Mesothelial cell of epicardium (in vitro differentiated cells): ENCODE results near the gene CWC27. TPM values are rescaled to one million over a fixed set of nuclear protein-coding genes. Genes with fewer than 3 reads are reported as not detected.
A peak's percentile ranks its signal among the peaks of the same experiment; 100 is the strongest.

Experiments used
- DNase-seq, 2 experiments: peaks; one replicate each; pipeline ENCODE4 v3.0.0; 2021; ENCODE audit warnings: low spot score in 2 of 2; ENCODE audit not compliant: unreplicated experiment in 2 of 2
- H3K27ac Mint-ChIP-seq: 2 replicates; pipeline ENCODE4 v1.8.0; 2021; ENCODE audit warnings: mixed read lengths
- H3K27me3 Mint-ChIP-seq: 2 replicates; pipeline ENCODE4 v1.8.0; 2021; ENCODE audit warnings: low read depth, mixed read lengths
- H3K36me3 Mint-ChIP-seq: 2 replicates; pipeline ENCODE4 v1.8.0; 2021; ENCODE audit warnings: mixed read lengths
- H3K4me1 Mint-ChIP-seq: 2 replicates; pipeline ENCODE4 v1.8.0; 2021; ENCODE audit warnings: mixed read lengths
- H3K4me3 Mint-ChIP-seq: 2 replicates; pipeline ENCODE4 v1.8.0; 2021; ENCODE audit warnings: mild to moderate bottlenecking, moderate library complexity, mixed read lengths
- H3K9me3 Mint-ChIP-seq: 2 replicates; pipeline ENCODE4 v1.8.0; 2021; ENCODE audit warnings: mixed read lengths
- total RNA-seq: library from RNA; stranded (reverse); gene quantifications from 3 replicates; pipeline ENCODE4 v1.2.1, GENCODE V29; 2021
- TF ChIP-seq, protein P1 (sequence below): fragments of 200-600 bp; sonication (generic); IDR thresholded peaks from one replicate; pipeline ENCODE4 v1.5.0; 2021; ENCODE audit warnings: antibody characterized with exemption; ENCODE audit not compliant: unreplicated experiment

Gene CWC27
- total RNA-seq, 1 donor from 2014 or later = 30.0 TPM

DNA sequence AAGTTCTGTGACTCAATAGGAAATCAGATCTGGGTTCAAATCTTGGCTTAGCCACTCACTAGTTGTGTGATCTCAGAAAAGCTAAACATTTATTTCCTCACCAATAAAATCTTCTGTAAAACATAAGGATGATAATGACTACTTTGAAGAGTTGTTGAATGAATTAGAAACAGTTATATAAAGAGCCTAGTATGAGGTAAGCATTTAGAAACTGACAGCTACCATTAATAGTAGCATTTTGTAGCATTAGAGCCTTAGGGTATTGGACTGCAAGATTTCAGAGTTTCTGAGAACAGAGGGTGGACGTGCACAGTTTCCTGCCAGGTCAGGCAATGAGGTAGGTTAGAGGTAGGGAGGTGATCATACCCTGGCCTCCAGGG is 293.2 kb downstream of the CWC27 start:
- TF ChIP-seq, protein P1, sequence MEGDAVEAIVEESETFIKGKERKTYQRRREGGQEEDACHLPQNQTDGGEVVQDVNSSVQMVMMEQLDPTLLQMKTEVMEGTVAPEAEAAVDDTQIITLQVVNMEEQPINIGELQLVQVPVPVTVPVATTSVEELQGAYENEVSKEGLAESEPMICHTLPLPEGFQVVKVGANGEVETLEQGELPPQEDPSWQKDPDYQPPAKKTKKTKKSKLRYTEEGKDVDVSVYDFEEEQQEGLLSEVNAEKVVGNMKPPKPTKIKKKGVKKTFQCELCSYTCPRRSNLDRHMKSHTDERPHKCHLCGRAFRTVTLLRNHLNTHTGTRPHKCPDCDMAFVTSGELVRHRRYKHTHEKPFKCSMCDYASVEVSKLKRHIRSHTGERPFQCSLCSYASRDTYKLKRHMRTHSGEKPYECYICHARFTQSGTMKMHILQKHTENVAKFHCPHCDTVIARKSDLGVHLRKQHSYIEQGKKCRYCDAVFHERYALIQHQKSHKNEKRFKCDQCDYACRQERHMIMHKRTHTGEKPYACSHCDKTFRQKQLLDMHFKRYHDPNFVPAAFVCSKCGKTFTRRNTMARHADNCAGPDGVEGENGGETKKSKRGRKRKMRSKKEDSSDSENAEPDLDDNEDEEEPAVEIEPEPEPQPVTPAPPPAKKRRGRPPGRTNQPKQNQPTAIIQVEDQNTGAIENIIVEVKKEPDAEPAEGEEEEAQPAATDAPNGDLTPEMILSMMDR = no peak
- Mint-ChIP-seq H3K4me3 (no peak overlapping the region), H3K27ac (no peak overlapping the region), H3K9me3 (peaks cover 4% of the 10 kb centered on the region), H3K27me3 (no peaks in the 10 kb centered on the region), H3K36me3 (no peaks in the 10 kb centered on the region), H3K4me1 (peaks cover 44% of the 10 kb centered on the region)
- no peak for DNase-seq

- TF ChIP-seq, protein P1 = no peak
- Mint-ChIP-seq H3K9me3 (peaks cover 4% of the 10 kb centered on the region), H3K27me3 (no peaks in the 10 kb centered on the region), H3K4me3 (no peak overlapping the region), H3K27ac (no peak overlapping the region), H3K4me1 (peaks cover 47% of the 10 kb centered on the region), H3K36me3 (no peaks in the 10 kb centered on the region)
- DNase-seq = no peak
Measured at GRCh38 chr5:65062469-65063083, 293.8 kb downstream of the CWC27 start.

DNA sequence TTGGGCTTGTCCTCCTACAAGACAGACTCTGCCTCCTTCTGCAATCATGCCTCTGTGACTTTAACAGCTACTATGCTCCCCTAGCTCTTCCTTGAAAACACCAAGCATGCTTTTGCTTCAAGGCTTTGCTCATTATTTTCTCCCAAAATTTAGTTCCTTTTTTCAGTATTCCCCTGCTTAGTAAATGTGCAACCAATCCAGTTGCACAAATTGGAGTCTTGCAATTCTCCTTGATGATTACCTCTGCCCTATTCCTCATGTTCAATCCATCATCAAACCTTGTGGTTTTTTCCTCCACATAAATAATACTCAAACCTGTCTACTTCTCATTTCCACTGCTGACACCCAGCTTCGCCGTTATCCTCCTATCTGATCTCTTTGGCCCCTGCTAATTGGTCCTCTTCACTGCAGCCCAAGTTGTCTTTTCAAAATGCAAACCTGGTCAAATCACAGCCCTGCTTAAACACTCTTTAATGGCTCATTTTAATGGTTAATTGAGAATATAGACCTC is 296.3 kb downstream of the CWC27 start:
- Mint-ChIP-seq H3K4me1 (peaks cover 57% of the 10 kb centered on the region), H3K4me3 (no peak overlapping the region), H3K27me3 (no peaks in the 10 kb centered on the region), H3K36me3 (no peaks in the 10 kb centered on the region), H3K27ac (no peak overlapping the region), H3K9me3 (no peaks in the 10 kb centered on the region)
- no peak for DNase-seq
- TF ChIP-seq, protein P1 = no peak

DNA sequence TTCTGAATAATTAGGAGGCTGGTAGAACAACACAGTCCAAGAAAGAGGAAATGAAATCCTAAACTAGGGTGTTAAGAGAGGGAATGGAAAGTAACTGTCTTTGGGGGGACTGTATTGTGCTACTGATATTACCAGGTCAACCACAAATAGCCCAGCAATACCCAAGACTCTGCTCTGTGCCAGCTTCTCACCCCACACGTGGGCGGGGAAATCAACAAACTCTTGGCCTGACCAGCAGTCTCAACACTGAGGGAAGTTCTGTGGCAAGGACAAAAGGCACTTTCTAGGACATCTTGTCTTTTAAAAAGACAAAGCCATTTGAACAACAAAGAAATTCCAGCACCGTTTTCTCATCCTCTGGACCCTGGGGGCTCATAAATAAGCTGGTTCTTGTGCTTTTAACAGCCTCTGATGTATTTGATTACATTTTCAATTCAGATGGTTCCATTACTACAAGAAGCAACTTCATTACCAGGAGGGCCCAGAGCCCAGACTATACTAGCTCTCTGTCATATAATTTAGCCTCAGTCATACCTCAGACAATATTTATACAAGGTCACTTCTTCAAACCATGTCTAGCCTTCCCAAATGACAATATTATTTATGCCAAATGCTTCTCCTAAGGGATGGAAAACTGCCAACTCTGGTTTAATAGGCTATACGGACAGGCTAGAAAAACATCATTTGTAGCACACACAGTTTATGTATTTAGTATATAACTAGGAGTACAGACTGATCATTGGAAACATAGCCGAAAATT is 297.8 kb downstream of the CWC27 start:
- DNase-seq = no peak
- Mint-ChIP-seq H3K4me3 (no peak overlapping the region), H3K36me3 (no peaks in the 10 kb centered on the region), H3K4me1 (peaks cover 47% of the 10 kb centered on the region), H3K27ac (peak overlapping the region; percentile 4), H3K27me3 (no peaks in the 10 kb centered on the region), H3K9me3 (no peaks in the 10 kb centered on the region)
- TF ChIP-seq, protein P1 = no peak

GRCh38 chr5:65067147-65067506 is 298.4 kb downstream of the CWC27 start:
- Mint-ChIP-seq H3K4me1 (peaks cover 43% of the 10 kb centered on the region), H3K27me3 (no peaks in the 10 kb centered on the region), H3K27ac (no peak overlapping the region), H3K9me3 (no peaks in the 10 kb centered on the region), H3K36me3 (no peaks in the 10 kb centered on the region), H3K4me3 (no peak overlapping the region)
- TF ChIP-seq, protein P1 = no peak
- DNase-seq = no peak

Other genes starting within 250 kb of the CWC27 start
- not detected in 3 replicates for gene SHISAL2B, start 78.4 kb upstream of the CWC27 start, total RNA-seq
- gene SREK1IP1, start 239 bp upstream of the CWC27 start, total RNA-seq = 20.9 to 25.9 TPM (median 23.4 TPM) in 3 replicates